NCI-H82 treated with DMSO at 0.1 percent for 48 hours (cell line): ENCODE data around the gene FRMD5.

Experiments used
- DNase-seq: peaks from one replicate; lab custom pipeline; 2025; ENCODE audit not compliant: unreplicated experiment; lab: John Stamatoyannopoulos, UW

Gene FRMD5

DNA sequence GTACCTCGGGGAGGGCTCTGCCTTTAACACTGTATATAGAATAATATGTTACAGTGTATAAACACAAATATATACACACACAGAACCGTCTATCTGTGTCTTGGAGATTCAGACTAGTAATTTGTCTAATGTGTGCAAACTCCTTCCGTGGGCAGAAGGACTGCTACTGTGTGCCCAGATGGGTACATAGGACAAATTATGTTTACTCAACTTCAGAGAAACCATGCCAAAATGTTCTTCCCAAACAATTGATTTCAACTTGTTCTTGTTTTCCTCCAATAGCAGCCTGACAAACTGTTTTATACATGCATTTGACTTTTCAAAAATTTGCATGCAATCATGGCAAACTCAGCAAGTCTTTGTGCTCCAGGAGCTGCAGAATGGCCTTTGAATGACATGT lies 97.5 kb downstream of the FRMD5 start:
- DNase-seq, result no peak

- no peak for DNase-seq
These were observed 98.5 kb downstream of the FRMD5 start for GRCh38 chr15:44096596-44096995.

DNA sequence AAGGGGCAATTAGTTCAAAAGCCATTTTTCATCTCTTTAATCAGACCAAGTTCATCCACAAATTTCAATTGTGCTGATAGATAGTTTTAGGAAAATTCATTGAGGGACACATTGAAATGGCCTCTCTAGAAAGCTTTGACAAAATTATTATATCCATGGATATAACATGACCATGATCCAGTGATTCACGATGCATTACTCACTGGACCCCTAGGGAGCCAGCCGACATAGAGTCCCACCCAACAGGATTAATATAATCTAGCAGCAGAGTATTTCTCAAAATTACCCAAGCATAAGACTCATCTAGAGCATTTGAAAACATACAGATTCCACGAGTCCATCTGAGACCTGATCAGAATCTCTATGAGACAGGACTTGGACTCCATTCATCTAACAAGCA lies 100.3 kb downstream of the FRMD5 start:
- no peak for DNase-seq

DNA sequence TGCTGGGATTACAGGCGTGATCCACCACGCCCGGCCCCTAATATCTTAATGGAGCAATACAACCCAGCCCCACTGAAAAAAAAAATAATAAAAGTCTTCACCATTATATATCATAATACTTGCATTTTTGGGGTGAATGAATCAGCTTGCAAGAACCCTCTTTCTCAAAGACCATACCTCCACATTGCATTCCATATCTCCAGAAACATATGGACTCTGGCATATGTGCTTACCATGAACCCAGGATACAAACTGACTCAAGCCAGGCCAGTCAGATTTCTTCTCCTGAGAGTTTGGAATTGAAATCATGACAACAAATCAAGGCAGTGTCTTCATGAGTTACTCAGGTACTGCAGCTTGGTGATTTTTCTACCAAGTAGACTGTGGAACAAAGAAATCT lies 101.2 kb downstream of the FRMD5 start:
- no peak for DNase-seq

GRCh38 chr15:44092221-44092620 lies 102.8 kb downstream of the FRMD5 start:
- no peak for DNase-seq

GRCh38 chr15:44087578-44088465 lies 107.2 kb downstream of the FRMD5 start:
- DNase-seq, result no peak

DNA sequence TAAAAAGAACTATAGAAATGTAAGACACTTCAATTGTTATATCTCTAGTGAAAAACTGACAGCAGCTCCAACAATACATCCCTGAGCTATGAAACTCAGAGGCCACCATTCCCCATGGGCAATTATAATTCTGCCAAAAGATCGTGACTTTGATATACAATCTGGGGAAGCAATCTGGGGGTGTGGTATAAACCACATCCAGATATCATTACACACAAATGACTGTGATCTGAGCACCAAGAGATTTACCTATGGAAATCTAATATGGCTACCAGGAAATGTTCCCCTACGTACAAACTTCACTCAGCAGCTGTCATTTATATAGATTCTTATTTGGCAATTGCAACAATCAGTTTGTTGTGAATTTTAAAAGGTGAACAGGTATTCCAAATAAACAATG lies 110.3 kb downstream of the FRMD5 start:
- DNase-seq, result no peak

- DNase-seq, result no peak
These were observed 110.9 kb downstream of the FRMD5 start for GRCh38 chr15:44084171-44084570.

GRCh38 chr15:44082558-44083157 lies 112.4 kb downstream of the FRMD5 start:
- DNase-seq, result no peak

DNA sequence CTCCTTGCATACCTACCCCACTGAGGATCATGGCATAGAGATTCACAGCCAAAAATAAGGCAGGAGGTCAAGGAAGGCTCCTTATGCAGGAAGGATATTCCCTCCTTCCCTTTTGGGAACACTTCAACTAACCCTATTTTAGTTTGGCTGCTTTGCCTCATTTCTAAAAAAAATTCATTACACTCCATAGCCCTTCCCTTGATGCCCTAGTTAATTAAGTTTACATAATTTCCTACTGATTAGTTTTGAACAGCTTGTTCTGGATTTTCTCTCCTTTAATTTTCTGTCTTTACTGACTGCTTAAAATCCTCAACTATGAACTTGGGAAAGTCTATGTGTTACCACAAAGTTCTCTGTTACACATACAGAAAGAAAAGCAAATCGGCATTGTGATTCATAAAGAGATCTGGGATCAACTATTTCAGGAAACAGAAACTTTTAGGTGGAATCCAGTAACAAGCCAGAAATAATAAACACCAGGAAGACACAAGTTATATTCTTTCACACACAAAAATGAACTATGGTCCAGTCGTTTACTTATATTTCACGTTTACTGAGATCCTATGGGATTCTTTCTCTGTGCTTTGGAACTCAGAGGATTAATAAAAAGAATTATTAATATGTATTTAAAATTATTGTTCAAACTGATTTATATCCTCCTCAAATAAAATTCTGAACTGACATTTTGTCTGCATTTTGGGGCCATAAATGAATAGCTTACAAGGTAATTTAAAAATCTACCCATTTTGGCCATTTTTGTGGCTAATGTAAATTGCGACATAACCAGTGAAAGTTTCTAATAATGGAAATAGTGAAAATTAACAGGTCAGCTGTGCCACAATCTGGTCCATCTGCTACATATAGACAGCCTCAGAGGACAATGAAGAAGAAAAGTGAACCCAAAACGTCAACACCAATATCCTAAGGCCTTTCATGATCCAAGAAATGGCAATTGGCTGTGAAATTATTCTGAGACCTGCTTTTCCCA lies 113.8 kb downstream of the FRMD5 start:
- no peak for DNase-seq

DNA sequence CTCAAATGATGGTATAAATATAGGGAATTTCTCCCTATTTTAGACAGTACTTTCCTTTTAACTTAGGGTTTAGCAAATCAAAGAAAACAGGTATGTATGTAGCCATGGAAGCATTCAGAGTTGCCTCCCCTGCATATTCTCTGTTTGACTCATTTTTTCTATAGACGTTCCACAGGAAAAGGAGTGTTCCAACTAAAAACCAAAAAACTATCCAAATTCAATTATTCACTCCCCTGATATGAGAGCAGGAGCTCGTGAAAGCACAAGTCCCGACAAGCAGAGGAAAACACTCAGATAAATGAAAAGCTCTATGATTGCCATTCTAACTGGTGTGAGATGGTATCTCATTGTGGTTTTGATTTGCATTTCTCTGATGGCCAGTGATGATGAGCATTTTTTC lies 119.5 kb downstream of the FRMD5 start:
- no peak for DNase-seq

DNA sequence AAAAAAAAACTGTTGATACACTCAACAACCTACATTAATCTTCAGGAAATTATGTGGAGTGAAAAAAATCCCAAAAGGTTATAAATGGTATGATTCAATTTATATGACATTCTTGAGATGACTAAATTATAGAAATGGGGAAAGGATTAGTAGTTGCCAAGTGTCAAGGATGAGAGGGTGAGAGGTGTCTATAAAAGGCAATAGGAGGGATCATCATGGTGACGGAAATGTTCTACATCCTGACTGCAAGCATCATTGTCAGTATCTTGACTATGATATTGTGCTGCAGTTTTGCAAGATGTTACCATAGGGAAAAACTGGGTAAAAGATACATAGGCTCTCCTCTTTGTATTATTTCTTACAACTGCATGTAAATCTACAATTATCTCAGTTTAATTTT lies 125.6 kb downstream of the FRMD5 start:
- no peak for DNase-seq

DNA sequence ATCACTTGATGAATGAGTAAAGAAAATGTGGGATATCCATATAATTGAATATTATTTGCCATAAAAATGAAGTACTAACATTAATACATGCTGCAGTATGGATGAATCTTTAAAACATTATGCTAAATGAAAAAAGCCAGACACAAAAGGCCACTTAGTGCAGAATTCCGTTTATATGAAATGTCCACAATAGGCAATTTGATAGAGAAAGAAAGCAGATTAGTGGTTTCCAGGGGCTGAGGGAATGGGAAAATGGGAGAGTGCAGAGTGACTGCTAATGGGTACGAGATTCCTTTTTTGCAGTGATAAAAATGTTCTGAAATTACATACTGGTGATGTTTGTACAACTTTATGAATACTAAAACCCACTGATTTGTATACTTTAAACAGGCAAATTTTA lies 126.7 kb downstream of the FRMD5 start:
- no peak for DNase-seq

DNA sequence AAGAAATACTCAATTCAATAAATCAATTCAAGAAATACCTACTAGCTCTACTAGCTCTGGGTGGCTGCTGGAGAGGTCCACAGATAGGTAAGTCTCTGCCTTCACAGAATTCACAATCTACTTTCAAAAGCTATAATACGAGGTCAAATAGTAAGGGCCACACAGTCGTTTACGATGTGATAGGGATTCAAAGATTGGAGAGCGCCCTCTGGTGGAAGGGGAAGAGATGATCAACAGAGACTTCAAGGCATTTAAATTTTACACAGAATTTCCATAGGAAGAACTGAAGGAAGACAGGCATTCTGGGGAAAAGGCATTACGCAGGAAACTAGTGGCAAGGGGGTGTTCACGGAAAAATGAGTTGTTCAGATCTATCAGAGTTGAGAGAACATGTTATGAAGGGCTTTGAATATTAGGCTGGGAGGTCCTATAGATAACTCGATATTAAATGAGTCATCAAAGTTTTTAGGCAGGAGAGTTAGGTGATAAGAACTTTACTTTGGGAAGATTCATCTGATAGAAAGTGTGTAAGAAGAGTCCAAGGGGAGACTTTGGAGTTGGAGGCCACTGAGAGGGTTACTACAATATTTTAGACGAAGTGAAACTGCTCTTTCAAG lies 128.8 kb downstream of the FRMD5 start:
- peak; percentile 45 for DNase-seq

DNA sequence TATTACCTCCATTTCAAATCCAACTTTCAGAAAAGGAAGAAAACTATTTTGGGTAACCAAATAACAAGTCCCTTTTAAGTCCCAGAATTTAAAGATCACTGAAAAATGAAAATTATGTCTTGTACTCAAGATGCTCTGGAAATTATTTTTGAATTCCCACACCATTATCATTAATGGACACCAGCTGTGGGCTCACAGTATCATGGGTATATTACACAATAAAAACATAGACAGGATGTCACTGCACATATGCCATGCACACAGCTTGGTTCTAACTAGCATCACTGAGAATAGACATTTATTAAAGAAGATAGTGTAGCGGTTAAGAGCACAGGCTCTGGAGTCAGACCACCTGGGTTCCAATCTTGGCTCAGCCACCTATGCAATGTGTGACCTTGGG lies 130.4 kb downstream of the FRMD5 start:
- no peak for DNase-seq

DNA sequence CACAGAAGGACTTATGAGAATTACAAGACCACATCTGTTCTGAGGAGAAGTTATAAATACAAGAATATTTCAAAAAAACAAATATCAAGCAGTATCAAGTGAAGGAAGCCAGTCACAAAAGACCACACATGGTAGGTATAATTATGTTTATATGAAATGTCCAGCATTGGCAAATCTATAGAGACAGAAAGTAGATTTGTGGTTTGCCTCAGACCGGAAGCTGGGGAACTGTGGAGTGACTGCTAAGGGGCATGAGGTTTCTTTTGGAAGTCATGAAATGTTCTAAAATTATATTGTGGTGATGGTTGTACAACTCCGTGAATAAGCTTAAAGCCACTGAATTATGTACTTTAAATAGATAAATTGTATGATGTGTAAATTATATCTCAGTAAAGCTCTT lies 136.9 kb downstream of the FRMD5 start:
- no peak for DNase-seq

- DNase-seq, result no peak
These were observed 149.4 kb downstream of the FRMD5 start for GRCh38 chr15:44045661-44046060.

GRCh38 chr15:44045217-44045616 lies 149.9 kb downstream of the FRMD5 start:
- DNase-seq, result no peak

DNA sequence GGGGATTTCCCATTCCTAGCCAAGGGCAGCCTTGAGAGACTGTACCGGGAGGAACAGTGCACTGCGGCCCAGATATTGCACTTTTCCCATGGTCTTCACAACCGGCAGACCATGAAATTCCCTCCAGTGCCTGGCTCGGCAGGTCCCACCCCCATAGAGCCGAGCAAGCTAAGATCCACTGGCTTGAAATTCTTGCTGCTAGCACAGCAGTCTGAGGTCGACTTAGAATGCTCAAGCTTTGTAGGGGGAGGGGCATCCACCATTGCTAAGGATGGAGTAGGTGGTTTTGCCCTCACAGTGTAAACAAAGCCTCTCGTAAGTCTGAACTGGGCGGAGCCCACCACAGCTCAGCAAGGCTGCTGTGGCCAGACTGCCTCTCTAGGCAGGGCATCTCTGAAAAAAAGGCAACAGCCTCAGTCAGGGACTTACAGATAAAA lies 156.3 kb downstream of the FRMD5 start:
- DNase-seq, result no peak

DNA sequence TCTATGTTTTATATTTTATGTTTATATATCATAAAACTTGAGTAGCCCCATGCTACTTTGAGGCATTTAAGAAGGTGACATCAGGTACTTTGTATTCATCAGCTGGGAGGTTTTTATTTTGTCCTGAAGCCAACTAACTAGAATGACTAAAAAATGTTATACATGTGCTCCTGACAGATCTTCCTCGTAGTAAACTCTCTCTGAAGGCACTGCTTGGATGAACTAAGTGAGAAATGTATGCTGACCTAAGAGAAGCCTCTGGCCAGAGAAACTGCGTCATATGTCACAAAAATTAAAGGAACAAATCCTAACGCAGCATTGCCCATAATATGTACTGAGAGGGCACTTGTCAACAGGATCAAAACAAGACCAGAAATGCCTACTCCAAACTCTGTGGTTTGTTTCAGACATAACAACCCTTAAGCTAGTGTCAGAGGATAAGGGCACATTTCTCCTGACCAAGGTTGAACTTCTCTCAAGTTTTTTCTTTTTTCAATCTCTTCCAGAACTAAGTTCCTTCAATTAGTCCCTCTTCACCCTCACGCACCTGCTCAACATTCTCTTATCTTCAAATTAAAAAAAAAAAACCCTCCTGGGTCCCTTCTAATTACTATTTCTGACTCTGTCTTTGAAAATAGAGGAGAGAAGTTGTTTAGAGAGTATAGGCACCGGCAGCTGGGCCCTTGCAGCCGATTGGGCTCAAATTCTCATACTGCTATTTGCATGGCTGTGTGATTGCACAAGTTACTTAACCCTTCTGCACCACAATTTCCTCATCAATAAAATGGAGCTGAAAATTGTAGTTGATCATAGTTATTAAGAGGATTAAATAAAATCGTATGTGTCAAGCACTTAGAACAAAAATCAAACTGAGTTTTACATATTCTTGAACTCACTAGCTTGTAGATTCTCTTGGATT lies 159.0 kb downstream of the FRMD5 start:
- no peak for DNase-seq
